NCI-H82 (cell line): Measurements from ENCODE around the gene LACTB.
"Not testable (repeated sequence)": the region's sequence is repeated elsewhere in the genome, so short reads cannot be mapped to it uniquely, and the experiment has no call there.

ENCODE experiments used
- DNase-seq: peaks from one replicate; lab custom pipeline; 2025; lab: John Stamatoyannopoulos, UW

LACTB gene

DNA sequence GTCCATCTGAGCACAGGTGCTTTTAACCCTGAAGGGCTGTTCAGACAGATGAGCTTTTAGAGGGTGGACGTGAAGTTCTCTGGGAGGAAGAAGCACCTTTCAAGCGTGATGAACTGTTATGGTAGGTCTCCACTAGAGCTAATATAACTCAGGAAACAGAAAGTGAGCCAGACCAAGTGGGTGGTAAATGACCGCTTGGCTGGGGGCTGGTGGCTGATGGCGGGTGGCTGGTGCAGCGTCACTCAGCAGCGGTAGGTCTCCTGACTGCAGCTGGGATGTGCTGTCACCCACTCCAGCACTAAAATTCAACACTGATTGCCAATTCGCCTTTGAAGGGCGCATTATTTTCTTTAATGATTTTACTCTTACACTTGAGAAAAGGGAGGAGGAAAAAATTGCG is 31.2 kb upstream of the LACTB start:
- DNase-seq: no peak

- DNase-seq: no peak
These were observed 30.8 kb upstream of the LACTB start for GRCh38 chr15:63090887-63091286.

GRCh38 chr15:63091679-63092446 is 29.8 kb upstream of the LACTB start:
- DNase-seq: no peak

GRCh38 chr15:63093486-63094205 is 28.0 kb upstream of the LACTB start:
- peak; percentile 92 for DNase-seq

GRCh38 chr15:63094495-63094931 is 27.1 kb upstream of the LACTB start:
- DNase-seq: no peak

GRCh38 chr15:63096178-63096577 is 25.5 kb upstream of the LACTB start:
- DNase-seq: no peak

DNA sequence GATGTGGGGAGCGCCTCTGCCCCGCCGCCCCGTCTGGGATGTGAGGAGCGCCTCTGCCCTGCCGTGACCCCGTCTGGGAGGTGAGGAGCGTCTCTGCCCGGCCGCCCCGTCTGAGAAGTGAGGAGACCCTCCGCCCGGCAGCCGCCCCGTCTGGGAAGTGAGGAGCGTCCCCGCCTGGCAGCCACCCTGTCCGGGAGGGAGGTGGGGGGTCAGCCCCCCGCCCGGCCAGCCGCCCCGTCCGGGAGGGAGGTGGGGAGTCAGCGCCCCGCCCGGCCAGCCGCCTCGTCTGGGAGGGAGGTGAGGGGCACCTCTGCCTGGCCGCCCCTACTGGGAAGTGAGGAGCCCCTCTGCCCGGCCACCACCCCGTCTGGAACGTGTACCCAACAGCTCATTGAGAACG is 22.8 kb upstream of the LACTB start:
- not testable (repeated sequence) for DNase-seq

- not testable (repeated sequence) for DNase-seq
These were observed 22.1 kb upstream of the LACTB start for GRCh38 chr15:63099581-63099980.

DNA sequence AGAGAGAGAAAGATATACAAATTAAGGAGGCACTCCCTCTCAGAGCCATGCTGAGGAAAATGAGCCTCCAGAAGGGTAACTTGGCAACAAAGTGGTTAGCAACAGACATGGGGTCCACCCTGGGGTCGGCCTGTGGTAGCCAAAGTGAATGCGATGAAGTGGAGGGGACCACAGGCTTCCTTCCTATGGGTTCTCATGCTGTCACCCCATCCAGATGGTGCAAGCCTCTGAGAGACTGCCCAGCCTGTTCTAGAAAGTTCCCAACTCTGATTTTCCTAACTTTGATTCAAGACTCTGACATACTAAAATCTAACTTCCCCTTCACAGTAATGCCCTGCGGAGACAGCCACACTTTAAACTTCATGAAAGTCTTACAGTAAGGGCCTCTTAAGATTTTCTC is 18.2 kb upstream of the LACTB start:
- DNase-seq: no peak

GRCh38 chr15:63104727-63105126 is 16.9 kb upstream of the LACTB start:
- no peak for DNase-seq

GRCh38 chr15:63105354-63105753 is 16.3 kb upstream of the LACTB start:
- not testable (repeated sequence) for DNase-seq

DNA sequence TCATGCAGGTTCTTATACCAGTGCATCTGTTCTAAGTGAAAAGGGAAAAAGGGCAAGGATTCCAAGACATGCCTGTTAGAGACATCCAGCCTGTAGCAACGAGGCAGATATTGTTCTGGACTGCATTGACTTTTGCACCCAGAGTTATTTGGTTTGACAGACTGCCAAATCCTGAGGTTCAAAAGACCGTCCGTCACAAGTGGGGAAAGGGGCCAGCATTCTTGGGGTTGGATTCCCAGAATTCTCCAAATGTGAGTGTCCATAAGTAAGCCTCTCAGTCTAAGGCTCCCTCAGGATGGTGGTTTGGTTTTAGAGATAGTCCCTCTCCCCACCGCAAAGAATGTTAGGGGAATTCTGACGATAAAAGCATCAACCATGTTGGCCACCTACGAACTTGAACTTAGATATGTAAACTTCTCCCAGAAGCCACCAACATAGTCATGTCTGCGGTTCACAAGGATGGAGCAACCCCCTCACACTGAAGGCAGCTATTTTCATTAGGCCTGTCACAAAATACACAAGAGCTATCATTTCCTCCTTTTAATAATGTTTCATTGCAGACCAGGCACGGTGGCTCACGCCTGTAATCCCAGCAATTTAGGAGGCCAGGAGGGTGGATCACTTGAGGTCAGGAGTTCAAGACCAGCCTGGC is 13.6 kb upstream of the LACTB start:
- no peak for DNase-seq

- DNase-seq: no peak
These were observed 12.2 kb upstream of the LACTB start for GRCh38 chr15:63109498-63109897.

DNA sequence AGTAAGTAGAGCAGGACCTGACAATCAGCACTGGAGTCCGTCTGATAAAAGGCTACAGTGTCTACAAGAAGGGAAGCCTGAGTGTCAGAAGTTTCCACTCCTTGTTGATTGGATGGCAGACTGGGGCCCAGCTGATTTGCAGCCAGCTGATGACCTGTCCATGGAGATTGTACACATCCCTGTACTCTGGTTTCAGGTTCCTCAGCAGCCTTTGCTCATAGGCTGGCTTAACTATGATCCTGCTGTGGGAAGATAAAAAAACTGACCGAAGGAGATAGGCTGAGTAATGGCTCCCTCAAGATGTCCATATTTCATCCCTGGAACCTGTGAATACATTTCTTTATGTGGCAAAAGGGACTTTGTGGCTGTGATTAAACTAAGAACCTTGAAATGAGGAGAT is 11.7 kb upstream of the LACTB start:
- no peak for DNase-seq

- no peak for DNase-seq
These were observed 11.1 kb upstream of the LACTB start for GRCh38 chr15:63110428-63111026.

GRCh38 chr15:63111481-63111880 is 10.2 kb upstream of the LACTB start:
- DNase-seq: no peak

GRCh38 chr15:63112871-63113270 is 8.8 kb upstream of the LACTB start:
- no peak for DNase-seq

- DNase-seq: no peak
These were observed 7.2 kb upstream of the LACTB start for GRCh38 chr15:63114465-63114864.

DNA sequence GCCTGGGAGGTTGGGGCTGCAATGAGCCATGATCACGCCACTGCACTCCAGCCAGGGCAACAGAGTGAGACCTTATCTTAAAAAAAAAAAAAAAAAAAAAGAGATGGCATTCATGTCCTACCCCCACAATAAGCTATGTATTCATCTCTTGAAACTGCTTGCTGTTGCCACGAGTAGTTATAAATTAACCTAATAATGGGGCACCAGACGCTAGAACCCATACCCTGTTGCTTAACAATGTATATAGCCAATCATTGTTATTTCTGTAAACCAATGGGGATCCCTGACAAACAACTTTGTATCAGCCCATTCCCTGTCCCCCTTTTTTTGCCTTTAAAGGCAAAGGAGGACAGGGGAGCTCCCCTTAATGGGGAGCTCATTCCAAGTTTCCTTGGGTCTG is 2.8 kb upstream of the LACTB start:
- DNase-seq: no peak

- DNase-seq: peak; percentile 80
These were observed 578 bp downstream of the LACTB start for GRCh38 chr15:63122002-63122875.

GRCh38 chr15:63124506-63124905 is 2.8 kb downstream of the LACTB start:
- DNase-seq: no peak

GRCh38 chr15:63126726-63127125 is 5.1 kb downstream of the LACTB start:
- DNase-seq: no peak
